ENCODE data around the gene CEMP1.

DNA sequence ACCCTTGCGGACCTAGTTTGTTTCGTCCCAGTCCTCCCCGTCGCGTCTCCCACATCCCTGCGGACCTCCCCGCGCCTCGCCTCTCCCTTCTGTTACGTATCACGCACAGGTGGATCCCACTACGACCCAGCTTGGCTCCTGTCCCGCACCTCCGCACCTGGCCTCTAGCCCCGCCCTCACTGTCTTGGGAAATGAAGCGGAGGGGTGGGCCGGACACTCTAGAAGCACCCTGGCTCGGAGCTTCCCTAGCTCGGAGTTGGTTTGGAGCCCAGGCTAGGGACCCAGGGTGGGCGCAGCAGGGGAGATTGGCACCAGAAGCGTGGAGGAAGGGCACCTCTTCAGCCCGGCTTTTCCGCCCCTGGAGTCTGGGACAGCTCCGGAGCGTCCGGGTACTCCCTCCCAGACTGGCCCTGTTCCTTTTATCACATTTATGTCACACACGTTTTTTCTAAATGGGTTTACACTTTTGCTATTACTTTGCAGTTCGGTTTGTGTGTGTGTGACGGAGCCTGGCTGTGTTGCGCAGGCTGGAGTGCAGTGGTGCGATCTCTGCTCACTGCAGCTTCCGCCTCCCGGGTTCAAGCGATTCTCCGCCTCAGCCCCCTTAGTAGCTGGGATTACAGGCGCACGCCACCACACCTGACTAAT lies 1.4 kb upstream of the CEMP1 start:
- TF ChIP-seq, protein P1, sequence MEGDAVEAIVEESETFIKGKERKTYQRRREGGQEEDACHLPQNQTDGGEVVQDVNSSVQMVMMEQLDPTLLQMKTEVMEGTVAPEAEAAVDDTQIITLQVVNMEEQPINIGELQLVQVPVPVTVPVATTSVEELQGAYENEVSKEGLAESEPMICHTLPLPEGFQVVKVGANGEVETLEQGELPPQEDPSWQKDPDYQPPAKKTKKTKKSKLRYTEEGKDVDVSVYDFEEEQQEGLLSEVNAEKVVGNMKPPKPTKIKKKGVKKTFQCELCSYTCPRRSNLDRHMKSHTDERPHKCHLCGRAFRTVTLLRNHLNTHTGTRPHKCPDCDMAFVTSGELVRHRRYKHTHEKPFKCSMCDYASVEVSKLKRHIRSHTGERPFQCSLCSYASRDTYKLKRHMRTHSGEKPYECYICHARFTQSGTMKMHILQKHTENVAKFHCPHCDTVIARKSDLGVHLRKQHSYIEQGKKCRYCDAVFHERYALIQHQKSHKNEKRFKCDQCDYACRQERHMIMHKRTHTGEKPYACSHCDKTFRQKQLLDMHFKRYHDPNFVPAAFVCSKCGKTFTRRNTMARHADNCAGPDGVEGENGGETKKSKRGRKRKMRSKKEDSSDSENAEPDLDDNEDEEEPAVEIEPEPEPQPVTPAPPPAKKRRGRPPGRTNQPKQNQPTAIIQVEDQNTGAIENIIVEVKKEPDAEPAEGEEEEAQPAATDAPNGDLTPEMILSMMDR (conservative IDR thresholded peaks at IDR 0.05; ENCODE audit: low read length) = no peak
- no peak for TF ChIP-seq EZH2phosphoT487 (IDR thresholded peaks at IDR 0.05; ENCODE audit: borderline replicate concordance)

All from Loucy (cell line).